Renal pelvis (tissue), 12 donors: ENCODE results near the gene RHOU. TPM values are rescaled to one million over a fixed set of nuclear protein-coding genes. Genes with fewer than 3 reads are reported as not detected.
"Not testable (repeated sequence)": the region's sequence is repeated elsewhere in the genome, so short reads cannot be mapped to it uniquely, and the experiment has no call there.

Experiments
- DNase-seq: peaks from one replicate; pipeline ENCODE4 v3.0.0-alpha.2; 2013
- long read RNA-seq, 16 experiments: transcript quantifications; one replicate each; lab custom pipeline, GENCODE V29; 2026
- polyA plus RNA-seq, 3 donors: library from polyadenylated mRNA; unstranded; fragments of 120-200 nt; gene quantifications; one replicate each; pipeline ENCODE4 v1.2.1, GENCODE V29; 2013; ENCODE audit not compliant: insufficient read length in 3 of 3

Gene RHOU
- polyA plus RNA-seq: 10 to 100 TPM; 15.9 to 16.5 (median 16.0) TPM
- long read RNA-seq, donor 1, full-length matches to known transcripts: 9 of 9 reads
- long read RNA-seq, donor 1, partial matches to known transcripts: 0 of 9 reads
- long read RNA-seq, donor 1, other reads (novel, unspliced or antisense): 0 of 9 reads
- long read RNA-seq, donor 2, full-length matches to known transcripts: 4 of 4 reads
- long read RNA-seq, donor 2, partial matches to known transcripts: 0 of 4 reads
- long read RNA-seq, donor 2, other reads (novel, unspliced or antisense): 0 of 4 reads
- long read RNA-seq, donor 3, full-length matches to known transcripts: 7 of 7 reads
- long read RNA-seq, donor 3, partial matches to known transcripts: 0 of 7 reads
- long read RNA-seq, donor 3, other reads (novel, unspliced or antisense): 0 of 7 reads
- long read RNA-seq, donor 4, full-length matches to known transcripts: 4 of 4 reads
- long read RNA-seq, donor 4, partial matches to known transcripts: 0 of 4 reads
- long read RNA-seq, donor 4, other reads (novel, unspliced or antisense): 0 of 4 reads
- long read RNA-seq, donor 5, full-length matches to known transcripts: 1 of 1 reads
- long read RNA-seq, donor 5, partial matches to known transcripts: 0 of 1 reads
- long read RNA-seq, donor 5, other reads (novel, unspliced or antisense): 0 of 1 reads
- long read RNA-seq, donor 6, full-length matches to known transcripts: 10 of 10 reads
- long read RNA-seq, donor 6, partial matches to known transcripts: 0 of 10 reads
- long read RNA-seq, donor 6, other reads (novel, unspliced or antisense): 0 of 10 reads
- long read RNA-seq, donor 7, full-length matches to known transcripts: 8 of 8 reads
- long read RNA-seq, donor 7, partial matches to known transcripts: 0 of 8 reads
- long read RNA-seq, donor 7, other reads (novel, unspliced or antisense): 0 of 8 reads
- long read RNA-seq, donor 8, full-length matches to known transcripts: 3 of 3 reads
- long read RNA-seq, donor 8, partial matches to known transcripts: 0 of 3 reads
- long read RNA-seq, donor 8, other reads (novel, unspliced or antisense): 0 of 3 reads
- long read RNA-seq, donor 9, full-length matches to known transcripts: 5 of 5 reads
- long read RNA-seq, donor 9, partial matches to known transcripts: 0 of 5 reads
- long read RNA-seq, donor 9, other reads (novel, unspliced or antisense): 0 of 5 reads
- long read RNA-seq, donor 10, full-length matches to known transcripts: 13 of 13 reads
- long read RNA-seq, donor 10, partial matches to known transcripts: 0 of 13 reads
- long read RNA-seq, donor 10, other reads (novel, unspliced or antisense): 0 of 13 reads
- long read RNA-seq, donor 11, full-length matches to known transcripts: 8 of 8 reads
- long read RNA-seq, donor 11, partial matches to known transcripts: 0 of 8 reads
- long read RNA-seq, donor 11, other reads (novel, unspliced or antisense): 0 of 8 reads
- long read RNA-seq, donor 12, full-length matches to known transcripts: 7 of 7 reads
- long read RNA-seq, donor 12, partial matches to known transcripts: 0 of 7 reads
- long read RNA-seq, donor 12, other reads (novel, unspliced or antisense): 0 of 7 reads
- long read RNA-seq, donor 13, full-length matches to known transcripts: 6 of 6 reads
- long read RNA-seq, donor 13, partial matches to known transcripts: 0 of 6 reads
- long read RNA-seq, donor 13, other reads (novel, unspliced or antisense): 0 of 6 reads
- long read RNA-seq, donor 14: 0 reads
- long read RNA-seq, donor 15, full-length matches to known transcripts: 26 of 26 reads
- long read RNA-seq, donor 15, partial matches to known transcripts: 0 of 26 reads
- long read RNA-seq, donor 15, other reads (novel, unspliced or antisense): 0 of 26 reads
- long read RNA-seq, donor 16, full-length matches to known transcripts: 7 of 7 reads
- long read RNA-seq, donor 16, partial matches to known transcripts: 0 of 7 reads
- long read RNA-seq, donor 16, other reads (novel, unspliced or antisense): 0 of 7 reads

GRCh38 chr1:228734881-228735801 is at the start of gene RHOU:
Gene RHOU, plus strand, starts transcription at chr1:228735479. Its CDS starts 264 bp downstream, at chr1:228735743.
- DNase-seq: peak; percentile 75

DNA sequence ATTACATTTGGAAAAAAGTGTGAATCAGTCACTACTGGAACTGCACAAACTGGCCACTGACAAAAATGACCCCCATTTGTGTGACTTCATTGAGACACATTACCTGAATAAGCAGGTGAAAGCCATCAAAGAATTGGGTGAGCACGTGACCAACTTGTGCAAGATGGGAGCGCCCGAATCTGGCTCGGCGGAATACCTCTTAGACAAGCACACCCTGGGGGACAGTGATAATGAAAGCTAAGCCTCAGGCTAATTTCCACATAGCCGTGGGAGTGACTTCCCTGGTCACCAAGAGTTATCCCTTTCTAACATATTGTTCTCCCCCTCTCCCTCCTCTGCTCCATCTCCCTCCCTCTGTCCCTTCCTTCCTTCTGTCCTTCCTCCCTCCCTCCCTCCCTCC is 47.7 kb upstream of the RHOU start:
- DNase-seq: no peak

GRCh38 chr1:228689255-228689654 is 46.0 kb upstream of the RHOU start:
- DNase-seq: no peak

DNA sequence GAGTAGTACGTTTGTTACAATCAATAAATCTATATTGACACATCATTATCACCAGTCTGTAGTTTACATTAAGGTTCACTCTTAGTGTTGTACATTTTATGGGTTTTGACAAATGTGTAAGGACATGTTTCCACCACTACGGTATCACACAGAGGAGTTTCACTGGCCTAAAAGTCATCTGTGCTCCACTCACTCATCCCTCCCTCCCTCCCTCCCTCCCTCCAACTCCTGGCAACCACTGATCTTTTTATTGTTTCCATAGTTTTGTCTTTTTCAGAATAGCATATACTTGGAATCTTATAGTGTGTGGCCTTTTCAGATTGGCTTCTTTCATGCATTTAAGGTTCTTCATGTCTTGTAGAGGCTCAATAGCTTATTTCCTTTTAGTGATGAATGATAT is 44.1 kb upstream of the RHOU start:
- DNase-seq: no peak

- peak; percentile 21 for DNase-seq
Measured at GRCh38 chr1:228691926-228692325, 43.4 kb upstream of the RHOU start.

GRCh38 chr1:228694447-228694846 is 40.8 kb upstream of the RHOU start:
- not testable (repeated sequence) for DNase-seq

DNA sequence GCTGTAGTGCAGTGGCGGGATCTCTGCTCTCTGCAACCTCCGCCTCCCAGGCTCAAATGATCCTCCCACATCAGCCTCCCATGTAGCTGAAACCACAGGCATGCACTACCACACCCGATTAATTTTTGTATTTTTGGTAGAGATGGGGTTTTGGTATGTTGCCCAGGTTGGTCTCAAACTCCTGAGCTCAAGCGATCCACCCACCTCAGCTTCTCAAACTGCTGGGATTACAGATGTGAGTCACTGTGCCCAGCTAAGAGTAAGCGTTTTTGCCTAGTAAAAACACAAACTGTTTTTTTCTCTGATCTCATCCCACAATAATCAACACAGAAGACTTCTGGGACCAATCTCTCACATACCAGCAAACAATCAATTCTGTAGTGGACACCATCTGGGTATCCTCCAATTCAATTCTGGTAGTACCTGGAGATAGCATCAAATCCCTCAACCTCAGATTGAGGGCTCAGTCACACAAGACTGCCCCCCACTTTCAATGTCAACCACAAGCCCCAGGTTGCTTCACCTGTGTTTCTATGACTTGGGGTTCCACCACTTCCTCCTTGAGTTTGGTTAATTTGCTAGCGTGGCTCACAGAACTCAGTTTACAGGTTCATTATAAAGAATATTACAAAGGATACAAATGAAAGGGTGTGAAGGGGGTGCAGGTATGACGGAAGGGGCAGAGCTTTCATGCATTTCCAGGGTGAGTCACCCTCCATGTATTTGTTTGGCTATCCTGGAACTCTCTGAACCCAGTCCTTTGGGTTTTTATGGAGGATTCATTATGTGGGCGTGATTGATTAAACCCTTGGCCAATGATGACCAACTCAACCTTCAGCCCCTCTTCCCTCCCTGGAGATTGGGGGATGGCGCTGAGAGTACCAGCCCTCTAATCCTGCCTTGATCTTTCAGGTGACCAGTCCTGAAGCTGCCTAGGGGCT is 40.0 kb upstream of the RHOU start:
- DNase-seq: no peak

DNA sequence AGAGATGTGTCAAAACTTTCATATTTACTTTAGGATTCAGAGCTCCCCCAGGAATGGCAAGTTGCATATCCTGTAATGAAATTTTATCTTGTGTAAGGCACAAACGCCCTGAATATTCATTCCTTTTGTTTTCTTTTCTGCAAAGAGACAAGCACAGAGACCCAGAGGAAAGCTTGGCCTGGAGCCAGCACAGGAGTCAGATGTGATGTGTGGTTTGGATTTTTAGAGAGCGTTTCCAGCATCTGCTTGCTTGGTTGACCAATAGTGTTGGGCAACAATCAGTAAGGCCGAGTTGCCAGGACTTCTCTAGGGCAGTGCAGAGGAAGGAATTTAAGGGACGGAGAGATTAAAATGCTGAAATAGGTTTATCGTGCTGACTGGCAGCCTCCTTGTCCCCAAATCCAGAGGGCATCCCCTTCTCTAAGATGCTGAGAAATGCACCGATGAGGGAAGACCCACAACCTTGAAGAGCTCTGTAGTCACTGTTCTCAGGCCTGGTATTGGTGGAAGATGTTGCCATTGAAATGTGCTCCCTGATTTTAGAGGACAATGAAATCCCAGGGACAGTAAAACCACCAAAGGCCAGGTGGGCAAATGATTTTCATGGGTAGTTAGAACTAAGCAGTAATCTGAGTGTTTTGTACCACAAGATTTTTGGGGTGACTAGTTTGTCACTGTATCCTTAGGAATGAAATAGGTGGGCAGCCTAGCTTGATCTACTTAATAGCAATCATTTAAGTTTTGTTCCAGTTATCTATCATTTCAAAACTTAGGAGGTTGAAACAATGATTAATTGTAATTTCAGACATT is 37.9 kb upstream of the RHOU start:
- DNase-seq: peak; percentile 34

- DNase-seq: no peak
Measured at GRCh38 chr1:228698017-228698329, 37.3 kb upstream of the RHOU start.

- DNase-seq: no peak
Measured at GRCh38 chr1:228702433-228702832, 32.8 kb upstream of the RHOU start.

DNA sequence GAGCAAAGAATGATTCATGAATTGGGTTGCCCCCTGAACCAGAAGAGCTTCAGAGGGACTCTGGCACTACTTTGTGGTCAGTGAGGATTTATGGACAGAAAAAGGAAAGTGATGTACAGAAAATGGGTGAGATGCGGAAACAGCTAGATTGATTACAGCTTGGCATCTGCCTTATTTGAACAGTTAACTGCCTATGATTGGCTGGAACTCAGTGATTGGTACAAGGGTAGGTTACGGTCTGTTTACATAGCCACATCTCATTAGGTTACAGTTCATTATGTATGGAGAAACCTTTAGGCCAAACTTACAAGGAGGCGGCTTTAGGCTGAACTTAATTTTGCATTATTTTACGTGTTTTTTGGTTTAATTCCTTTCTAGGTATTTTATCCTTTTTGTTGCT is 29.0 kb upstream of the RHOU start:
- DNase-seq: no peak

- peak; percentile 42 for DNase-seq
Measured at GRCh38 chr1:228717081-228717480, 18.2 kb upstream of the RHOU start.

DNA sequence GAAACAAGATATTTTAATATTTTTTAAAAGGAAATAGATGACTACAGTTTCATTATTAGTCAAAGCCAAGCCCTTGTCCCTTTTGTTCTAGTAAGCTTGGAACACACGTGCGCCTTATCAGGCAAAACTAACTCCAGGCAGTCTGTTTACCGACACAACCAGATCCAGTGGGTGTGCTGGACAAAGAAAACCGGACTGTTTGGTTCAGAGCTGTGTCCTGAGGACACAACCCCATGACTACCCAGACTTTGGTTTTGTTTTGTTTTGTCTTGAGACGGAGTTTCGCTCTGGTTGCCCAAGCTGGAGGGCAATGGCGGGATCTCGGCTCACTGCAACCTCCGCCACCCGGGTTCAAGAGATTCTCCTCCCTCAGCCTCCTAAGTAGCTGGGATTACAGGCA is 13.9 kb upstream of the RHOU start:
- DNase-seq: no peak

GRCh38 chr1:228723287-228723686 is 12.0 kb upstream of the RHOU start:
- DNase-seq: no peak

DNA sequence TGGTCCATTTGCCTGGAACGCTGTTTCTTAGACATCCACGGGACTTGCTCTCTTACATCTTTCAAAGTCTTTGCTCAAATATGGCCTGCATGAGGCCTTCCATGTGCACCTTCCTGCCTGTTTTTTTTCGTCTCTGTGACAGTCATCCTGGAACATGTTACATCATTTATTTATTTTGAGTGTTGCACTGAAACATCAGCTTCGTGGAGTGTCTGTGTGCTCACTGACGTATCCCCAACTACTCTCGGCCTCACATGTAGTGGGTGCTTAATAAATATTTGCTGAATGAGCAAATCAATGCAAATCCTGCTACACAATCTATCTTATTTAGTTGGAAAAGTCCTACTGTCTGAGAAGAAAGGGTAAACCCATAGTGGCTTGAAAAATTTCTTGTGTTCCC is 11.4 kb upstream of the RHOU start:
- DNase-seq: no peak

DNA sequence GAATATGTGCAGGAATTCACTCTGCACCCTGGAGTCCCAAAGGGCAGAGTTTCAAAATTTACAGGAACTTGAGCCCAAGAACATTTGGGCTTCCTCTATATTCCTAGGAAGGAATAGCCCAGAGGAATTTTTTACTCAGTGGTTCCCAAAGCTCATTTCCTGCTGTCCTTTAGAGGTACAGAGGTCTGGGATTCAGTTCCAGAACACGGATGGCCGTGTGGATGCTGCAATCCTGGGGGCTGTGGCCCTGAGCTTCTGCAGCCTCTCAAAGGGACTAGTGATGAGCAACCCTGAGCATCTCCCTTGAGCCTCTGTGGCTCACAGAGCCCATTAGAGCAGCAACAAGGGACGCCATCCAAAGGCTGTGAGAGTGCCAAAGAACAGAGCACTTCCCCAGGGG is 10.1 kb upstream of the RHOU start:
- no peak for DNase-seq

- DNase-seq: no peak
Measured at GRCh38 chr1:228727681-228728171, 7.6 kb upstream of the RHOU start.
